Stimulated activated CD4-positive, alpha-beta T cell treated with anti-CD3 and anti-CD28 coated beads, TNF-alpha, amount 100 ng/mL, for 24 hours (primary cell): ENCODE results near the gene RMRP.
"Not testable (repeated sequence)": the region's sequence is repeated elsewhere in the genome, so short reads cannot be mapped to it uniquely, and the experiment has no call there.

Source experiments
- DNase-seq, 3 experiments: peaks; one replicate each; pipeline ENCODE4 v3.0.0-alpha.2; 2020; ENCODE audit warnings: low read depth in 3 of 3

RMRP gene

DNA sequence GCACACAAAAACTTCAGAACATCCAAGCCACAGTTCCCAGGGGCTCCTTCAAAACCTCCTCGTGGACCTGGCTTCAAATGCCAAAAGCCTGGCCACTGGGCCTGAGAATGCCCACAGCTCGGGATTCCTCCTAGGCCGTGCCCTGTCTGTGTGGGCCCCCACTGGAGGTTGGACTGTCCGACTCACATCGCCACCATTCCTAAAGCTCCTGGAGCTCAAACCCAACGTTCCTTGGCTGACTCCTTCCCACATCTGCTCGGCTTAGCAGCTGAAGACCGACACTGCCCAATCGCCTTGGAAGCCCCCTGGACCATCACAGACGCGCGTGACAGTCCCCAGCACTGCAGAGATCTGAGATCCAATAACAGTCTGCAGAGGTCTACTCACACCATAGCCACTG is 14.8 kb downstream of the RMRP start:
- no peak for DNase-seq

DNA sequence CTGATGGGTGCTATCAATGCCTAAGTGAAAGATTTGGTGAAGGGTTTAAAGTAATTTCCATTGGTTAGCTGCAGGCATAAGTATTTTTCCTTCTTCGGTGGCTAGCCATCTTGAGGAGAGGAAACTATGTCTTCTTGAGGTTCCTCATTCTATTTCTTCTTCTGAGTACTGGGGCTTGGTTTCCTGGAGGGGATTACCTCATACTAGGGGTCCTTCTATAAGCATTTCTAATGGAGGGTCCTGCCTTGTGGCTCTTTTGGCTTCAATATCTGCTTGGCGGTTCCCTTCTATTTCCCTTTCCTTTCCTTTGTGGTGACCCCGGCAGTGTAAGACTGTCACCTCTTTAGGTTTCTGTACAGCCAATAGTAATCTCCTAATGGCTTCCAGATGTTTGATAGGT is 16.3 kb downstream of the RMRP start:
- not testable (repeated sequence) for DNase-seq

- not testable (repeated sequence) for DNase-seq
These were observed 17.4 kb downstream of the RMRP start for GRCh38 chr9:35640431-35640830.

DNA sequence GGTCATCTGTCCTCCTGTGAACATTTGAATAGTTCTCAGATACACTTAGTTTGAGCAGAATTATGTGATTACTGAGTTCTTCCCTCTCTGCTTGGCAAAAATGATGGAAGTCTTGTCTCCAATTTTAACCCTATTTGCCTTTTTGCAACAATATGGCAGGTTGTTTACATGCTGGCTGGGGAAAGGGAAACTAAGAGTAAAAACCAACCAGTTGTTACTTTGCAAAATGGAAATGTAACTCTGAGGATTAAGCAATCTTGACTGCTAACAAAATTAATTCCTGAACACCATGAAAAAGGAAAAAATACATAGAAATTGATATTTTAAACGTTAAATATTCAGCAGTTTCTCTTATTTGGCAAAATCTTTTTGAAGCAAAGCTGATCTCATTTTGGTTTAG is 18.2 kb downstream of the RMRP start:
- DNase-seq = no peak

DNA sequence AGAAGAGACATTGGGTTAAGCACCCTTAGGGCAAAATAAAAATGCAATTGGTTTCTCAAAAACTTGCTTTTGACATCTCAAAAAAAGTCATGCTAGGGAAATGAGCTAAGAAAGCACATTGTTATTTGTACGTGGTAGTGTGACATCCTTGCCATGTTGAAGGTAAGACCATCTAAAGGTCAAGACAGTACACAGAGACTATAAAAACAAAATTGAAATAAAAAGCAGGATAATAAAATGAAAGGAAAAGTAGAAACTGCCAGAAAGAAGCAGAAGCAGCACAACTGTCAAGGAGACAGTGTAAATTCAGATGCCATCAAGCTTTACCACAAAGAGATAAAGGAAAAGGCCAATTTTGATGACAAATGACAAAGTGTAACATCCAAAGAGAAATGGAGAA is 18.6 kb downstream of the RMRP start:
- not testable (repeated sequence) for DNase-seq

- DNase-seq = not testable (repeated sequence)
These were observed 19.1 kb downstream of the RMRP start for GRCh38 chr9:35638751-35639150.

DNA sequence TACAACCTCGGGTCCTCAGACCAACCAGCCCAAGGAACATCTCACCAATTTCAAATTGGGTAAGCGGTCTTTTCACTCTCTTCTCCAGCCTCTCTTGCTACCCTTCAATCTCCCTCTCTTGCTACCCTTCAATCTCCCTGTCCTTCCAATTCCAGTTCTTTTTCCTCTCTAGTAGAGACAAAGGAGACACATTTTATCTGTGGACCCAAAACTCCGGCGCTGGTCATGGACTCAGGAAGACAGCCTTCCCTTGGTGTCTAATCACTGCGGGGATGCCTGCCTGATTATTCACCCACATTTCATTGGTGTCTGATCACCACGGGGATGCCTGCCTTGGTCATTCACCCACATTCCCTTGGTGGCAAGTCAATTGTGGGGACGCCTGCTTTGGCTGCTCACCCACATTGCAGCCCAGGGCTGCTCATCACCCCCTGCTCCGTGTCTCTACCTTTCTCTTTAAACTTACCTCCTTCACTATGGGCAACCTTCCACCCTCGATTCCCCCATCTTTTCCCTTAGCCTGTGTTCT is 20.3 kb downstream of the RMRP start:
- DNase-seq = not testable (repeated sequence)

DNA sequence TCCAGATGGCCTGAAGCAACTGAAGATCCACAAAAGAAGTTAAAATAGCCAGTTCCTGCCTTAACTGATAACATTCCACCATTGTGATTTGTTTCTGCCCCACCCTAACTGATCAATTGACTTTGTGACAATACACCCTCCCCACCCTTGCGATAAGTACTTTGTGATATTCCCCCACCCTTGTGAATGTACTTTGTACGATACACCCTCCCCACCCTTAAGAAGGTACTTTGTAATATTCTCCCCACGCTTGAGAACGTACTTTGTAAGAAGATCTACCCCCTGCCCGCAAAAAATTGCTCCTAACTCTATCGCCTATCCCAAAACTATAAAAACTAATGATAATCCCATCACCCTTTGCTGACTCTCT is 21.0 kb downstream of the RMRP start:
- DNase-seq = not testable (repeated sequence)

DNA sequence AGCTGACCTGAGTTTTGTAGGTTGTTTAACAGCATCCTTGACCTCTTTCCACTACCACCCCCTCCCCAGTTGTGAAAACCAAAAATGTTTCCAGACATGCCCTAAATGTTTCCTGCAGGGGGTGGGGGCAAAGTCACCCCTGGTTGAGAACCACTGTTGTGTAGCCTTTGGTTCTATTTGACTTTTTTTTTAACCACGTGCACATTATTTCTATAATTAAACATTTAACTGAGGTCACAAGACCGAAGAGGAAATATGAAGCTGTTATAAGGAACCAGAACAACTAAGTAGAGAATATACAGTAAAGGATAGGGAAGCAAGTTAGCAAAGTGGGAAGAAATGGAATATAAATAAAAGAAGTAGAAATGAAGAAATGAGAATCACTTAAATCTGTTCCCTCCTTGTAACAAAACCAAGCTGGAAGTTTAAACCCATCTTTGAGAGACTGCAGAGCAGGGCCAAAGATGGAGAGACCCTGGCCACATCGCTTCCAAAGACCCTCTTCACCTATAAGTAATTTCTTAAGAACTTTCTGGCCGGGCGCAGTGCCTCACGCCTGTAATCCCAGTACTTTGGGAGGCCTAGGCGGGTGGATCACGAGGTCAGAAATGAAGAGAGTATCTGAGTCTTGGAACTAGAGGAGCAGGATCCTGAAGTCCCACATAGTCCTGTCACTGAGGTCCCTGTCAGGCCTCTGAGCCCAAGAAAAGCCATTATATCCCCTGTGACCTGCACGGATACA is 21.5 kb downstream of the RMRP start:
- DNase-seq = no peak

GRCh38 chr9:35635730-35636129 is 22.1 kb downstream of the RMRP start:
- DNase-seq = no peak

DNA sequence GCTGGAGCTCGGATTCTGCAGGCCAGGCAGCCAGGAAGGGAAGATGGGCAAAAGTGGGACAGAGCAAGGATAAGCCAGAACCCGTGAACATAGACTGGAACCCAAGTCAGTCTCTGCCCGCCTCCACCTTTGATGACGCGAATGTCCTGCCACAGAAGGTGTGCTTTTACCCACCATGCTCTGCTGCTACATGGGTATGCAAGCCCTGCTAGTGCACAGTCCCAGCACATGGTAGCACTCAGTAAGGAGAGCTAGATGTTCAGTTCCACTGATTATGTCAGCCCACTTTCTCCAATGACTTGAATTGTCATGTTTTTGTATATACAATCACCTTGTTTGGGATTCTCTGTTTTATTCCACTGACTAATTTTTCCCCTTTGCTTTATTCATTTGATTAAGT is 28.2 kb downstream of the RMRP start:
- no peak for DNase-seq

- DNase-seq = no peak
These were observed 29.3 kb downstream of the RMRP start for GRCh38 chr9:35628389-35628991.

DNA sequence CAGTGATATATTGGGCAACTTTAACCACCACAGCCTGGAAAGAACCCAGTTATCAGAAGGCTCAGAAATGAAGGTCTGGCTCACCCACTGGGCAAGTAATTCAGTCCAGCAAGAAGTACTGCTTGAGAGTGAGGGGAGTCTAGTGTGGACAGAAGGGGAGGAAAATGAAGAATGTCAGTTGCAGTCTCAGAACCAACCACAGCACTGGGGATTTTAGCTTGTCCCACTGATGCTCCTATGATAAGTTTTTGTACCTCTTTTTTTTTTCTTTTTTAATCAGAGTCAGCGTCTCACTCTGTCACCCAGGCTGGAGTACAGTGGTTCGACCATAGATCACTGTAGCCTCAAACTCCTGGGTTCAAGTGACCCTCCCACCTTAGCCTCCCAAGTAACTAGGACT is 30.2 kb downstream of the RMRP start:
- no peak for DNase-seq

DNA sequence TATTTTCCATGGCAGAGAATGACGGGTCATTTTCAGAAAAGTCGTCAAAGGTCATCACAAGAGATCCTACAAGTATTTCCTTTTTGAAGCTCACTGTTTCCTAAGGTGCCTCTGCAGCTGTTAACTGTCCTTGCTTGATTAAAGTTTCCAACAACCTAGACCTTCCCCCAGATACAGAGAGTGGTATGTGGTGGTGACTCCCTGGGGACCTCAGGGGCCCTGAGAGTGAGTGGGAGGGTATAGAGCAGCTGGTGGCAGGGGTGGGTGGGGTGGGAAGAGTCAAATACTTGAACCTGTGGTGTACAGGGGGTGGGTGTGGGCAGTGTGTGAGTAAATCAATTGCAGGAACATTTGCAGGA is 38.0 kb downstream of the RMRP start:
- DNase-seq = peak in 1 of 3 experiments; percentile 19

DNA sequence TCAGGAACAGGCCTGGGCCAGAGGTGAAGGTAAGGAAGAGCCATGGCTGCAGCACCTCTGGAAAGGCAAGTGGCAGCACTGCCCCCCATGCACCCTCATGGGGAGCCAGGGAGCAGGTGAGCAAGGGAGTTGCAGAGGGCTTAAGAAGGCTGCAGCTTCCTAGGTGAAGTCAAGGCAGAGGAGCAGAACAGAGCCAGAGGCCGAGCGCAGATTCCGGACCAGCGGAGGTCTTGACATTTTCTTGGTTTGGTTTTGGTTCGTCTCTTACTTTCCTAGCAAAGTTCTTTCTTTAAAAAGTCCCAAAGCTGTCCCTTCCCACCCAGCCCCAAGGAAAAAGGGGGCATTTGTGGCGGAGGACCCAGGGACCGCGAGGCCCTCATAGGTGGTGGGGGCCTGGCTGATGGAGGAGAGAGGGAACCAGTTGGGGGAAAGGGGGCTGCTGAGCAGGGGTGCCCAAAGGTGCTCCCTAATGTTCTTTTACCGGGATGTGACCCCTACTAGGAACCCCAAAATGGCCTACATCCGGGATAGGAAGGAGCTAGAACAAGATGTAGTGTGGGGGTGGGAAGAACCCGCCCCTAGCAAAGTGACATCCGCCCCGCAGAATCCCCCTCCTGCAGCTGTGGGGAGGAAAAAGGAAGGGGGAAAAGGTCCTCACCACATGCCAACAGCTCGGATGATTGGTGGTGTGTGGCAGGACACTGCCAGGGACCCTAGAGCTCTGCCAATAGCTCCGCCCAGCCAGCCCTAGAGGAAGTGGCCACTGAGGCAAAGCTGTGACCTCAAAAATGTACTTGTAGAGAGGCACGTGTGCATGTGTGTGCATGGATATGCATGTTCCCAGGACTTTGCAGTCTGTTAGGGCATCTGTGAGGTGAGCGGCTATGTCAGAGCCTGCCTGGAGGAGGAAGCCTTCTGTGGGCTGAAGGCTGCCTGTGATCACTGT is 38.7 kb downstream of the RMRP start:
- peak in 2 of 3 experiments; percentile 10 to 35 for DNase-seq

- DNase-seq = no peak
These were observed 39.5 kb downstream of the RMRP start, which contains the start of gene CD72 for GRCh38 chr9:35618325-35618727. Gene CD72 (minus strand): TSS chr9:35618413. CDS start chr9:35618303, 110 bp downstream.

DNA sequence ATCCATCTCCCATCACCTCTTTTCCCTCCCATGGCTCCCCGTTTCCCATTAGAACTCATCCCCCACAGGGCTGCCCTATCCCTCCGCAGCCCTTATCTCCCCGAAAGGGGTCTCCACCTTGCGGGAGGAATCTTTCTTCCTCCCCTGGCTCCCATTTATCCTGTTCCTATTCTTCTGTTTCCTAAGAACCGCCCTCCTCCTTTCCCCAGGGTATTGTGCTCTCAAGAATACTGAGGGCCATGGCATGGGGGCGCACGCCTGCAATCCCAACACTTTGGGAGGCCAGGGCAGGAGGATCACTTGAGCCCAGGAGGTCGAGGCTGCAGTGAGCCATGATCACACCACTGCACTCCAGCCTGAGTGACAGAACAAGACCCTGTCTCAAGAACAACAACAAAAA is 40.3 kb downstream of the RMRP start:
- DNase-seq = no peak

GRCh38 chr9:35616681-35617459 is 40.9 kb downstream of the RMRP start:
- DNase-seq = peak; percentile 30 to 60 (median 33)

DNA sequence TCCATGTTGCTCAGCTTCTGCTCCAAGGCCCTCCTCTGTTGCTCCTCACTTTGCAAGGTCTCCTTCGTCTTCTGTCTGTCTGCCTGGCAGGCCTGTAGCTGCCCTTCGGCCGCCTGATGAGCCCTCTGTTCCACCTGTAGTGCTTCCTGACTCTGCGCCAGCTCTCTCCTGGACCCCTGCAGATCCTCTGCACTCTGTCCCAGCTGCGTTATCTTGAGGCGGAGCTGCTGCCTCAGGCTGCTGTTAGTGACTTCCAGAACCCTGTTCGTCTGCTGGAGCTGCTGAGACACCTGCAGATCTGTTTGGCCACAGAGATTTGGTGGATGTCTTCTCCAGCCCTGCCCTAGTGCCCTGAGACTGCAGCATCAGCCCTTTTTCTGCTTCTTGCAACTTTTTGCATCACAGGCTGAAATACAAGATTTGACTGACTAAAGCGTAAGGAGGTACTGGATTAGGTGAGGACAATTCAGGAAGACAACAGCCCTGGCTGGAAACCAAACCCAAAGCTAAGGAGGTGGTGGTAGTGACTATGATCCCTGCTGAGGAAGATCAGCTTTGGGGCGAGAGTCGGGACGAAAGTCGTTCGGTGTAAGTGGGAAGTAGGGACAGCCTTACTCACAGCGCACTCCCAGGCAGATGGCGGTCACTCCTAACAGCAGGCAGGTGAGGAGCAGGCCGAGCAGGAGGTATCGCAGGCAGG is 41.7 kb downstream of the RMRP start:
- DNase-seq = no peak

- no peak for DNase-seq
These were observed 45.0 kb downstream of the RMRP start for GRCh38 chr9:35612843-35613242.

GRCh38 chr9:35612066-35612465 is 45.8 kb downstream of the RMRP start:
- not testable (repeated sequence) for DNase-seq
